Naive thymus-derived CD4-positive, alpha-beta T cell (primary cell): ENCODE data around the gene RBBP6. TPM values are rescaled to one million over a fixed set of nuclear protein-coding genes. Genes with fewer than 3 reads are reported as not detected.
A peak's percentile ranks its signal among the peaks of the same experiment; 100 is the strongest.

ENCODE experiments used
- ATAC-seq: fragments of 150-1000 bp; cut with Tn5 transposase; 2 replicates; pipeline ENCODE4 v1.10.0; 2021; ENCODE audit warnings: mild to moderate bottlenecking, moderate library complexity
- CTCF ChIA-PET: fragments of 350-600 bp; sonication (Branson Sonifier 250); formaldehyde crosslinking; loops from one replicate; lab custom pipeline; 2021; ENCODE audit warnings: antibody characterized with exemption; lab: Charles Lee
- POLR2A ChIA-PET: fragments of 350-600 bp; sonication (Branson Sonifier 250); formaldehyde crosslinking; loops from one replicate; lab custom pipeline; 2021; ENCODE audit warnings: antibody characterized with exemption, inconsistent platforms; lab: Charles Lee
- DNase-seq, 9 donors: peaks; one replicate each; pipeline versions ENCODE4 v3.0.0 to v3.0.0-alpha.2; 2020 to 2022; ENCODE audit warnings: mixed read lengths in 1 of 9
- H3K27ac ChIP-seq: one replicate; pipeline ENCODE4 v1.7.0; 2013; ENCODE audit warnings: mild to moderate bottlenecking, low read depth, low read length, moderate library complexity
- H3K27me3 ChIP-seq, 2 donors: one replicate each; pipeline ENCODE4 v1.7.0; 2013; ENCODE audit warnings: low read length in 2 of 2, mild to moderate bottlenecking in 2 of 2, moderate library complexity in 2 of 2; ENCODE audit not compliant: control insufficient read depth in 2 of 2, insufficient read depth in 2 of 2
- H3K36me3 ChIP-seq, 3 experiments: 1 replicate in 2 of 3; 2 replicates in 1 of 3; pipeline ENCODE4 v1.7.0; 2013; ENCODE audit warnings: low read length in 3 of 3, mild to moderate bottlenecking in 3 of 3, moderate library complexity in 1 of 3; ENCODE audit not compliant: insufficient read depth in 3 of 3, control insufficient read depth in 2 of 3
- H3K4me1 ChIP-seq, 2 donors: one replicate each; pipeline ENCODE4 v1.7.0; 2013; ENCODE audit warnings: low read length in 2 of 2, mild to moderate bottlenecking in 2 of 2, moderate library complexity in 1 of 2; ENCODE audit not compliant: control insufficient read depth in 2 of 2, insufficient read depth in 2 of 2
- H3K4me3 ChIP-seq: 2 replicates; pipeline ENCODE4 v1.7.0; 2013; ENCODE audit warnings: mild to moderate bottlenecking, low read length
- H3K9me3 ChIP-seq, 3 experiments: 1 replicate in 2 of 3; 2 replicates in 1 of 3; pipeline ENCODE4 v1.7.0; 2013; ENCODE audit warnings: low read length in 3 of 3; ENCODE audit not compliant: control insufficient read depth in 2 of 3
- H3K27ac Mint-ChIP-seq, 9 donors: one replicate each; pipeline ENCODE4 v1.8.0; 2020 to 2022; ENCODE audit warnings: mixed read lengths in 9 of 9, mild to moderate bottlenecking in 8 of 9, moderate library complexity in 5 of 9, inconsistent platforms in 2 of 9
- H3K27me3 Mint-ChIP-seq, 5 donors: one replicate each; pipeline ENCODE4 v1.8.0; 2021 to 2022; ENCODE audit warnings: mixed read lengths in 5 of 5, mild to moderate bottlenecking in 1 of 5
- H3K36me3 Mint-ChIP-seq, 5 donors: one replicate each; pipeline ENCODE4 v1.8.0; 2020 to 2022; ENCODE audit warnings: mixed read lengths in 5 of 5, mild to moderate bottlenecking in 3 of 5, inconsistent platforms in 1 of 5
- H3K4me1 Mint-ChIP-seq, 7 donors: one replicate each; pipeline ENCODE4 v1.8.0; 2020 to 2022; ENCODE audit warnings: mixed read lengths in 7 of 7, mild to moderate bottlenecking in 3 of 7, inconsistent platforms in 1 of 7
- H3K4me3 Mint-ChIP-seq, 10 donors: one replicate each; pipeline ENCODE4 v1.8.0; 2020 to 2022; ENCODE audit warnings: mild to moderate bottlenecking in 10 of 10, mixed read lengths in 10 of 10, moderate library complexity in 6 of 10, inconsistent platforms in 2 of 10
- H3K9me3 Mint-ChIP-seq, 11 donors: one replicate each; pipeline ENCODE4 v1.8.0; 2020 to 2022; ENCODE audit warnings: mixed read lengths in 11 of 11, mild to moderate bottlenecking in 4 of 11, inconsistent platforms in 1 of 11, moderate library complexity in 1 of 11
- intact Hi-C, 2 donors: fragments of 100-400 bp; cut with micrococcal nuclease; formaldehyde crosslinking; loops; one replicate each; pipeline ENCODE4 v1.15.1; 2023
- polyA plus RNA-seq, 2 donors: library from polyadenylated mRNA; unstranded; fragments of 300-500 nt; fragmentation: Illumina TruSeq; gene quantifications; one replicate each; pipeline ENCODE4 v1.2.3, GENCODE V29; 2021
- total RNA-seq, 6 experiments: library from RNA in 5 of 6; stranded (reverse) in 5 of 6; gene quantifications; 1 replicate in 5 of 6; 2 replicates in 1 of 6; pipeline ENCODE4 v1.2.3 and lab custom pipeline; 2021 to 2026

Gene RBBP6
- total and polyA plus RNA-seq, 7 experiments from 2014 or later = 17.0 to 137 (median 91.2) TPM

DNA sequence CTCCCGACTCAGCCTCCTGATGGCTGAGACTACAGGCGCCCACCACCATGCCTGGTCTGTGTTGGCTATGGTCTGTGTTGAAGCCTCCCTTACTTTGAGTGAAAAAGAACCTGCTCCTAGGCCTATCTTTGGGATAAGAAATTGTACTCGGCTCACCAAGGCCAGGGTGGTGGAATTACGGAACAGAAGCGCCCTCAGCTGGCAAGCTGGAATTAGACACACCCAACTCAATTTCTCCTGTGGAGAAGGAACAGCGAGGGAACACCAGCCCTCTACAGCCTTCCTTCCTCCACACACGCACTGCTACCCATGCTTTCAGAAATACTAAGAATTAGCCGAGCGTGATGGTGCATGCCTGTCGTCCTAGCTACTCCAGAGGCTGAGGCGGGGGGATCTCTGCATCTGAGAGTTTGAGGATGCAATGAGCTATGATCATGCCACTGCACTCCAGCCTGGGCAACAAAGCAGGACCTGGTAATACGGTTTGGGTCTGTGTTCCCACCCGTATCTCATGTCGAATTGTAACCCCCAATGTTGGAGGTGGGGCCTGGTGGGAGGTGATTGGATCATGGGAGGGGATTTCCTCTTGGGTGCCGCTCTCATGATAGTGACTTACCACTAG, 40.1 kb upstream of the RBBP6 start:
- H3K27ac Mint-ChIP-seq = no peak overlapping the region
- intact Hi-C loops = no loop called here
- no peak overlapping the region for H3K4me3 Mint-ChIP-seq
- Histone ChIP-seq H3K4me3 (no peak overlapping the region), H3K4me1 (no peaks in the 10 kb centered on the region), H3K36me3 (no peaks in the 10 kb centered on the region), H3K27ac (no peak overlapping the region), H3K9me3 (no peaks in the 10 kb centered on the region), H3K27me3 (no peaks in the 10 kb centered on the region)
- DNase-seq (no peak), ATAC-seq (no peak)
- H3K4me1 Mint-ChIP-seq = no peaks in the 10 kb centered on the region
- CTCF ChIA-PET = no interaction called here
- H3K9me3 Mint-ChIP-seq = peaks cover 0 to 4% (median 0%) of the 10 kb centered on the region in 11 donors
- peaks cover 4 to 21% (median 14%) of the 10 kb centered on the region in 5 donors for H3K27me3 Mint-ChIP-seq
- POLR2A ChIA-PET = no interaction called here
- H3K36me3 Mint-ChIP-seq = no peaks in the 10 kb centered on the region

DNA sequence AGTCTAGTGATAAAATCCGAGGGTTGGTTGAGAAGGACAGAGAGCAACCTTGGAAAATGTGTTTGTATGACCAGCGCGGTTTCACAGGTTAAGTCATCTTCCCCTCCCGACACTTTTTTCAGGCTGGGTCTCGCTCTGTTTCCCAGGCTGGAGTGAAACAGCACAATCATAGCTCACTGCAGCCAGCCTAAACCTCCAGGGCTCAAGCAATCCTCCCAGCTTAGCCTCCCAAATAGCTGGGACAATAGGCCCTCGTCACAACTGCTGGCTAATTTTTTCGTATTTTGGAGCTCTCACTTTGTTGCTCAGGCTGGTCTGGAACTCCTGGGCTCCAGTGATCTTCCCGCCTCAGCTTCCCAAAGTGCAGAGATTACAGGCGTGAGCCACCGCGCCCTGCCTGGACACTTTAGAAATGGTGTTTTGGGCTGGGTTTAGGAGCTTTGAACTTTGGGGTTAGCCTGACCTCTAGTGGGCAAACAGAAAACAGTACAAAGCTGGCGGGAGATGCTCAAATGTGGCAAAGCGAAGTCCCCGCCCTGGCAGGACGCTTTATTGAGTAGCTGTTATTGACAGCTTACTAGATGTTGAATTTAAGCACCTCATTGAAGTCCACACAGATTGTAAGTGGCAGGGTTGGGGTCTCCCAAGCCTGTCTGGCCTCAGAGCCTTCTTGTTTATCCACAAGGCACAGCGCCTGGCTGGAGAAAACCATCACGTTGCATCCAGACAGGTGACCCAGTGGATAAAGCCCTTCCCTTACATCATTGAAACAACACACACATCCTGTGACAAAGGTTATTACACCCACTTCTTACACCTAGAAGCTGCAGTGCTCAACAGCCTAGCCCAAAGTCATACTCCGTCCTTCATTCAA, 34.7 kb upstream of the RBBP6 start:
- CTCF ChIA-PET = interaction anchor here (0.6 to 1.6 kb wide), 8 partner anchors 9 to 770 kb away, joined by 3 to 5 read pairs (median 4); no protein-coding TSS in a partner anchor
- ATAC-seq (peak; percentile 89), DNase-seq (peak; percentile 21 to 65 (median 50))
- H3K9me3 Mint-ChIP-seq = no peaks in the 10 kb centered on the region
- H3K4me3 Mint-ChIP-seq = no peak overlapping the region
- peaks cover 4 to 17% (median 13%) of the 10 kb centered on the region in 5 donors for H3K27me3 Mint-ChIP-seq
- POLR2A ChIA-PET = no interaction called here
- Histone ChIP-seq H3K4me1 (no peaks in the 10 kb centered on the region), H3K36me3 (no peaks in the 10 kb centered on the region), H3K4me3 (no peak overlapping the region), H3K27me3 (no peaks in the 10 kb centered on the region), H3K27ac (no peak overlapping the region), H3K9me3 (no peaks in the 10 kb centered on the region)
- H3K36me3 Mint-ChIP-seq = no peaks in the 10 kb centered on the region
- peaks cover 0 to 4% (median 0%) of the 10 kb centered on the region in 7 donors for H3K4me1 Mint-ChIP-seq
- H3K27ac Mint-ChIP-seq = no peak overlapping the region
- intact Hi-C loops = loop anchor here (1.0 to 2.0 kb wide), 4 partner anchors 251 to 703 kb away; no protein-coding TSS in a partner anchor

GRCh38 chr16:24505959-24506358, 33.4 kb upstream of the RBBP6 start:
- Mint-ChIP-seq H3K36me3 (no peaks in the 10 kb centered on the region), H3K4me3 (no peak overlapping the region), H3K27me3 (peaks cover 0 to 18% (median 8%) of the 10 kb centered on the region in 5 donors), H3K4me1 (peaks cover 0 to 4% (median 0%) of the 10 kb centered on the region in 7 donors), H3K9me3 (no peaks in the 10 kb centered on the region), H3K27ac (no peak overlapping the region)
- ATAC-seq = no peak
- H3K27me3 ChIP-seq = no peaks in the 10 kb centered on the region
- H3K36me3 ChIP-seq = no peaks in the 10 kb centered on the region
- H3K9me3 ChIP-seq = no peaks in the 10 kb centered on the region
- DNase-seq = no peak
- no peak overlapping the region for H3K4me3 ChIP-seq
- CTCF ChIA-PET = interaction anchor here (1.2 kb wide), 1 partner anchor 194 kb away, joined by 3 read pairs; no protein-coding TSS in a partner anchor
- no peak overlapping the region for H3K27ac ChIP-seq
- POLR2A ChIA-PET = no interaction called here
- H3K4me1 ChIP-seq = no peaks in the 10 kb centered on the region
- intact Hi-C loops = loop anchor here in 1 of 2 donors (2.0 kb wide), 1 partner anchor 253 kb away; no protein-coding TSS in a partner anchor

GRCh38 chr16:24507959-24508480, 31.3 kb upstream of the RBBP6 start:
- Histone ChIP-seq H3K27me3 (no peaks in the 10 kb centered on the region), H3K36me3 (no peaks in the 10 kb centered on the region), H3K9me3 (no peaks in the 10 kb centered on the region), H3K4me1 (no peaks in the 10 kb centered on the region), H3K4me3 (no peak overlapping the region), H3K27ac (no peak overlapping the region)
- no peak for DNase-seq
- ChIA-PET CTCF (no interaction called here), POLR2A (no interaction called here)
- H3K4me3 Mint-ChIP-seq = no peak overlapping the region
- H3K36me3 Mint-ChIP-seq = no peaks in the 10 kb centered on the region
- peaks cover 0 to 18% (median 5%) of the 10 kb centered on the region in 5 donors for H3K27me3 Mint-ChIP-seq
- intact Hi-C loops = no loop called here
- H3K27ac Mint-ChIP-seq = no peak overlapping the region
- H3K9me3 Mint-ChIP-seq = no peaks in the 10 kb centered on the region
- no peak for ATAC-seq
- peaks cover 0 to 4% (median 0%) of the 10 kb centered on the region in 7 donors for H3K4me1 Mint-ChIP-seq

DNA sequence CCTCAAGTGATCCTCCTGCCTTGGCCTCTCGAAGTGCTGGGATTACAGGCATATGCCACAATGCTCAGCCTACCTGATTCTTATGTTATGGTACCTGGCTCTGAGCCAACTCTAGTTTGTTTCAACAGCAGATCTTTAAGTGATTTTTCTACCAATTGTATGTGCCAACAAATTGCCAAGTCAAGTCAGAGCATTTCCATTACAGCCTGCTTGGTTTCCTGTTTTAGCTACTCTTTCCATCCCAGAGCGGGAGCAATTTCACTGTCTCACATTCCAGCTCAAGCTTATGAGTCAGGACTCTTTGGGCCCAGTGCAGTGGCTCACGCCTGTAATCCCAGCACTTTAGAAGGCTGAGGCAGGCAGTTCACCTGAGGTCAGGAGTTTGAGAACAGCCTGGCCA, 30.8 kb upstream of the RBBP6 start:
- CTCF ChIA-PET = no interaction called here
- H3K27ac Mint-ChIP-seq = peak overlapping the region in 1 of 9 donors; percentile 28

DNA sequence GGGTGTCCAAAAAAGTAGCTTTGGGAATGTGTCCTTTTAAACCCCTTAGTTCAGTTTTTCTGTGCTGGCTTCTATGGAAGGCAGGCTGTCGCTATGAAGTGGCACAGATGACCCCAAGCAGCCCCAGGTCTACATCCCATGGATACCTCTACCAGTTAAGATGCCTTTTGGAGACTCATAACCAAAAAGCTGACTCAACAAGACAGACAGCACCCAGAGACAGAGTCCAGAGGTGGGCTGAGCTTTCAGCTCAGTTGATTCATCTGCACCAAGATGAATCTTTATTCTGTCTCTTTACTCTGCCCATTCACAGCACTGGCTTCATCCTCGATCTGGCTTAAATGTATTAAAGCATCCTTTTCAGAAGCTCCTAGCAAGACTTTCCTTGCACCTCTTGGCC, 29.8 kb upstream of the RBBP6 start:
- Mint-ChIP-seq H3K4me1 (peaks cover 0 to 4% (median 0%) of the 10 kb centered on the region in 7 donors), H3K27ac (no peak overlapping the region), H3K4me3 (no peak overlapping the region), H3K9me3 (no peaks in the 10 kb centered on the region), H3K36me3 (no peaks in the 10 kb centered on the region), H3K27me3 (peaks cover 0 to 17% (median 0%) of the 10 kb centered on the region in 5 donors)
- no peaks in the 10 kb centered on the region for H3K4me1 ChIP-seq
- CTCF ChIA-PET = no interaction called here
- H3K27ac ChIP-seq = no peak overlapping the region
- no peaks in the 10 kb centered on the region for H3K27me3 ChIP-seq
- intact Hi-C loops = no loop called here
- ATAC-seq (no peak), DNase-seq (no peak)
- H3K36me3 ChIP-seq = no peaks in the 10 kb centered on the region
- POLR2A ChIA-PET = no interaction called here
- no peak overlapping the region for H3K4me3 ChIP-seq
- no peaks in the 10 kb centered on the region for H3K9me3 ChIP-seq

More for the DNA sequence above, 30.8 kb upstream of the RBBP6 start:
- ATAC-seq = no peak
- Histone ChIP-seq H3K4me3 (no peak overlapping the region), H3K27ac (no peak overlapping the region), H3K9me3 (no peaks in the 10 kb centered on the region), H3K4me1 (no peaks in the 10 kb centered on the region), H3K27me3 (no peaks in the 10 kb centered on the region), H3K36me3 (no peaks in the 10 kb centered on the region)
- intact Hi-C loops = no loop called here
- H3K4me3 Mint-ChIP-seq = no peak overlapping the region
- no peak for DNase-seq
- H3K36me3 Mint-ChIP-seq = no peaks in the 10 kb centered on the region
- POLR2A ChIA-PET = no interaction called here
- H3K9me3 Mint-ChIP-seq = no peaks in the 10 kb centered on the region
- H3K4me1 Mint-ChIP-seq = peaks cover 0 to 4% (median 0%) of the 10 kb centered on the region in 7 donors
- peaks cover 0 to 18% (median 0%) of the 10 kb centered on the region in 5 donors for H3K27me3 Mint-ChIP-seq
